Rectal smooth muscle tissue (tissue), 1 donor: ENCODE data around the gene KCNJ14.
"Not testable (repeated sequence)": the region's sequence is repeated elsewhere in the genome, so short reads cannot be mapped to it uniquely, and the experiment has no call there.

Experiments used
- H3K27ac ChIP-seq: one replicate; pipeline ENCODE4 v1.7.0; 2013; ENCODE audit warnings: low read depth, low read length, inconsistent platforms
- H3K27me3 ChIP-seq: one replicate; pipeline ENCODE4 v1.7.0; 2013; ENCODE audit warnings: low read length; ENCODE audit not compliant: control insufficient read depth, insufficient read depth
- H3K36me3 ChIP-seq: one replicate; pipeline ENCODE4 v1.7.0; 2013; ENCODE audit warnings: low read length; ENCODE audit not compliant: control insufficient read depth, insufficient read depth
- H3K4me1 ChIP-seq: one replicate; pipeline ENCODE4 v1.7.0; 2013; ENCODE audit warnings: low read length; ENCODE audit not compliant: control insufficient read depth, insufficient read depth
- H3K4me3 ChIP-seq: one replicate; pipeline ENCODE4 v1.7.0; 2013; ENCODE audit warnings: low read length
- H3K9ac ChIP-seq: one replicate; pipeline ENCODE4 v1.7.0; 2013; ENCODE audit warnings: low read length

Gene KCNJ14

DNA sequence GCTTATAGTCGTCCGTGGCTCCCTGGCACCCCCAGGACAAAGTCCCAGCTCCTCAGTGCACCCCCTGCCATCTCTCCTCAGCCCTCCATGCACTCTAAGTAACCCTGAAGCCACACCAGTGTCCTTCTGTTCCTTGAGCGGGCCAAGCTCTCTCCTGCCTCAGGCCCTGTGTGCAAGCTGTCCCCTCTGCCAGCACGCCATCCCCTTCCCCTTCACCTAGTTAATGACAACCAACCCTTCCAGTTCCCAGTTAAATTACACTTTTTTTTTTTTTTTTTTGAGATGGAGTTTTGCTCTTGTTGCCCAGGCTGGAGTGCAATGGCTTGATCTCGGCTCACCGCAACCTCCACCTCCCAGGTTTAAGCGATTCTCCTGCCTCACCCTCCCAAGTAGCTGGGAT is 33.1 kb downstream of the KCNJ14 start:
- not testable (repeated sequence) for H3K27ac ChIP-seq, H3K4me1 ChIP-seq, H3K9ac ChIP-seq

DNA sequence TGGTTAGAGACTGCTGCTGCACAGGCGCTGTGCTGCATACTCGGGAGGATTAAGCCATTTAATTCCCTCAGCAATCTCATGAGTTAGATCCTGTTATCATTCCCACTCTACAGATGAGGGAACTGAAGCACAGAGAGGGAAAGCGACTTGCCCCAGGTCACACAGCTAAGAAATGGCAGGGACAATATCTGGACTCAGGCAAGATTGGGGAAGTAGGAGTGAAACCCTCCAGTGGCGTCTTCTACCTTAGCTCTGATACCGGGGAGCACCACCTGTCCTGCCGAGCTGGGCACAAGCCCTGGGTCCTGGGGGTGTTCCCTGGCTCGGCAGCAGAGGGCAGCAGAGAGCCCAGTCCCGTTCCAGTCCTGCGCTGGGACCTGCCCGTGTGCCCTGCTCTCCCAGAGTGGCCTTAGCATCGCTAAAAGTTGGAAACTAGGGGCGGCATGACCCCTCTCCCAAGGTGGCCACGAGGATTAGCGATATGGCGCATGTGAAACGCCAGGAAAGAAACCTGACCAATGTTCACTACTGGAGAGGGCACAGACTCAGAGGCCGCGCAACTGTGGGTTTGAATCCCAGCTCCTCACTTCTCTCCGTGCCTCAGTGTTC is 34.3 kb downstream of the KCNJ14 start:
- no peak overlapping the region for H3K27ac ChIP-seq
- peaks cover 6% of the 10 kb centered on the region for H3K27me3 ChIP-seq
- no peaks in the 10 kb centered on the region for H3K4me1 ChIP-seq
- H3K36me3 ChIP-seq: no peaks in the 10 kb centered on the region
- no peak overlapping the region for H3K9ac ChIP-seq
- H3K4me3 ChIP-seq: no peak overlapping the region

More for the DNA sequence above, 33.1 kb downstream of the KCNJ14 start:
- not testable (repeated sequence) for H3K36me3 ChIP-seq, H3K27me3 ChIP-seq, H3K4me3 ChIP-seq

DNA sequence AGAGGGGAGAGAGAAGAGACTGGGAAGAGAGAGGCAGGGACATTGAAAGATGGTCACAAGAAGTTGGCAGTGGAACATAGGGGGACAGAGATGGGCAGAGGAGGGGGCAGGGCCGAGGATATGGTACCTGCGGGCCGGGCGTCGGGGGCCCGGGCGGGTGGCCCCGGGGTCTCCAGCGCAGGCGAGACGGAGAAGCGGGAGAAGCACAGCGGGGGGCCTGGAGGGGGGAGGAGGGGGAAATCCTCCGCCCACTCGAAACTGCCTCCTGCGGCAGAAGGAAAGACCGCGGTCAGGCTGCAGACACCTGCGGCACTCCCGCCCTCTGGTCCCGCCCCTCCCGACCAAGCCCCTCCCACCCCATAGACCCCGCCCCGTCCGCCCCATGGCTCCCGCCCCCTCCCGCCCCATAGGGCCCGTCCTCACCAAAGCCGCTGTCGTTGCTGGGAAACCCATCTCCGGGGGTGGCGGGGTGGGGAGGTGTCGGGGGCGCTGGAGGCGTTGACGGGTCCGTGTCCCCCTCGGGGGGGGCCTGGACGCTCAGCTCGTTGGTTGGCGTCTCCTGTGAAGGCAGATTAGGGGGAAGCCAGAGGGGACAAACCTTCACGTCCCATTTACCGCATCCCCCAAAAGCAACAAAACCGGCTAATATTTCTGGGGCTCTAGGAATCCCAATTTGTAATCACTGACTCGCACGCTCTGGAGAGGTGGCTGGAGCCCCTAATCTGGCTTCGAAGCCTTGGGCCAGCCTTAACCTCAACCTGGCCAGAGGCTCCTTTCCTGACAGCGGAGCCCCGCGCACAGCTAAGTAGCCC is 35.8 kb downstream of the KCNJ14 start:
- Histone ChIP-seq H3K4me1 (no peaks in the 10 kb centered on the region), H3K36me3 (no peaks in the 10 kb centered on the region), H3K9ac (no peak overlapping the region), H3K27ac (no peak overlapping the region), H3K4me3 (peak overlapping the region; percentile 21), H3K27me3 (peaks cover 6% of the 10 kb centered on the region)

DNA sequence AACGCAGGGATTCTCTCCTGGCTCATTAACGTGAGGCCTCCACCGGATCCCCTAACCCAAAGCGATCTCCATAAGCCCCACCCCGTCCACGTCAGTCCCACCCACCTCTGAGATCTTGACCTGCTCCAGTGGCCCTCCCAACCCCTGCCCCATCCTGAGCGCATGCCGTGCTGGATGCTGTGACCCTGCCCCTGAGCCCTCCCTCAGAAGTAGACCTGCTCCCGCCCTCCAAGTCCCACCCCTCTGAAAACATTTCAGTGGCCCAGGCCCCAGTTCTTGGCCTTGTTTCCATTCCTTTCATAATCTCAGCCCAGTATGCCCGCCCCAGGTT is 36.4 kb downstream of the KCNJ14 start:
- H3K27me3 ChIP-seq: peaks cover 6% of the 10 kb centered on the region
- no peak overlapping the region for H3K27ac ChIP-seq
- H3K4me3 ChIP-seq: no peak overlapping the region
- H3K4me1 ChIP-seq: no peaks in the 10 kb centered on the region
- no peak overlapping the region for H3K9ac ChIP-seq
- no peaks in the 10 kb centered on the region for H3K36me3 ChIP-seq

DNA sequence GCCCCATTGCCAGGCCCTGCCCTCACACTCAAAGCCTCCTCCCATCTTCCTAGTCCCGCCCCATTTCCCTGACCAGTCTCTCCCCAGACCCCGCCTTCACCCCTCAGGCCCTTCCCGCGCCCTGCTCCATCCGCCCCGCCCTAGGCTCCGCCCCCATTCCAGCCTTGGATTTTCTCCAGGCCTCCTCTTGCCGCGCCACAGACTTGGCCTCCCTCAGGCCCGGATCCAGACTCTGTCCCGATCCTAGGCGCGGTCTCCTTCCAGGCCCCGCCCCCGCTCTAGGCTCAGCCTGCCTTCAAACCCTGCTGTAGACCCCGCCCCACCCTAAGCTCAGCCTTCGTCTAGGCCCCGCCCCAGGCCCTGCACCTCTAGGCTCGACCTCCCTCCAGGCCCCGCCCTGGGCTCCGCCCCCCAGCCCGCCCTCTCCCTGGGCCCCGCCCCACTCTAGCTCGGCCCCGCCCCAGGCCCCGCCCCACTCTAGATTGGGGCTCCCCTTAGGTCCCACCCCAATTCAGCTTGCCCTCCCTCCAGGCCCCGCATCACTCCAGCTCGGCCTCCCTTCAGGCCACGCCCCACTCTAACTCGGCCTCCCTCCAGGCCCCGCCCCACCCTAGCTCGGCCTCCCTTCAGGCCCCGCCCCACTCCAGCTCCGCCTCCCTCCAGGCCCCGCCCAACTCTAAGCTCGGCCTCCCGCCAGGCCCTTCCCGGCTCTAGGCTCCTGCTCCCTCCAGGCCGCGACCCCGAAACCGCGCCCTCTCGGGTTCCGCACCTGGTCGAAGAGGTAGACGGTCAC is 37.7 kb downstream of the KCNJ14 start:
- peak overlapping the region; percentile 77 for H3K4me3 ChIP-seq
- H3K27ac ChIP-seq: peak overlapping the region; percentile 80
- H3K9ac ChIP-seq: peak overlapping the region; percentile 80
- peaks cover 13% of the 10 kb centered on the region for H3K27me3 ChIP-seq
- no peaks in the 10 kb centered on the region for H3K4me1 ChIP-seq
- H3K36me3 ChIP-seq: no peaks in the 10 kb centered on the region

DNA sequence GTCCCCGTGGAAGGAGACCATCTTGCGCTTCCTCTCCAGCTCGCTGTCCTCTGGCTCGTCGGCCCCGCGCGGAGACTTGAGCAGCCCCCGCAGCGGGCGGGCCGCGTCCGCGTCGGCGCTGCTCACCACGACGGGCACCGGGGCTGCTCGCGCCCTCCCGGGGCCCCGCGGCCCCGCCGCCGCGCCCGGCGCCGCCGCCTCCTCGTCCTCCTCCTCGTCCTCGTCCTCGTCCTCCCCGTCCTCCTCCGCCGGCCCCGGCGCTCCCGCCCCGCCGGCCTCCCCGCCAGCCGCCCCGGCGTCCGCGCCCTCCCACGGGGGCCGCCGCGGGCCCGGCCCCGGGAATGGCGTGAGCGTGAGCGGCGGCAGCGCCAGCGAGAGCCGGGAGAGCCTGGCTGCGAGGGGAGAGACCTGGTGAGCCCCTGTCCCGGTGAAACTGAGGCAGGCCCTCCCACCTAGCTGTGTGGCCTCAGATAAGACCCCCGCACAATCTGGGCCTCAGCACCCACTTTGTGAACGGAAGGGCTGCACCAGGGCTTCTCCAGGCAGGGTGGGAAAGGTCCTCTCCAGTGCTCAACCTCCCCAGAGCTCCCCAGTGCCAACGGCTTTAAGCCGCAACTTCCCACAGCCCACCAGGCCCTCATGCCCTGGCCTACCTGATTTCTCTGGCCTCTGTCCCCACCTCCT is 38.5 kb downstream of the KCNJ14 start:
- Histone ChIP-seq H3K36me3 (no peaks in the 10 kb centered on the region), H3K4me1 (no peaks in the 10 kb centered on the region), H3K4me3 (peak overlapping the region; percentile 77), H3K27ac (peak overlapping the region; percentile 80), H3K27me3 (peaks cover 17% of the 10 kb centered on the region), H3K9ac (peak overlapping the region; percentile 80)

DNA sequence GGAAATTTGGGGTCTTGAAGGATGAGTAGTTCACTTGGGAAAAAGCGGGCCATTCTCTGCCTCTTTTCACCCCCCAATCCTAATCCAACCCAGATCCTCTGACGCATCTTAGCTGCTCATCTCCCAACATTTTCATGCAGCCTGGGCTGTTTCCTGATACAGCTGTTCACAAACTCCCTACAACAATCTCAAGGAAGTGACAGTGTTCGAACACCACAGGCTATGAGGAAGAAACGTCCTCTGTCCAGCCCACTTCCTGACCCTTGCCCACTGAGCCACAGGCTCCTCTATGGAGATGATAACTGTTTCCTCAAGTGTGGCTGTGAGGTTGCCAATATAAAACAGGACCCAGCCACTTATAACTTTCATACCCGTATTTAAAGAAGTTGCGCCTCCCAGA is 40.0 kb downstream of the KCNJ14 start:
- Histone ChIP-seq H3K9ac (no peak overlapping the region), H3K27me3 (peaks cover 22% of the 10 kb centered on the region), H3K4me3 (no peak overlapping the region), H3K36me3 (no peaks in the 10 kb centered on the region), H3K27ac (no peak overlapping the region), H3K4me1 (no peaks in the 10 kb centered on the region)

DNA sequence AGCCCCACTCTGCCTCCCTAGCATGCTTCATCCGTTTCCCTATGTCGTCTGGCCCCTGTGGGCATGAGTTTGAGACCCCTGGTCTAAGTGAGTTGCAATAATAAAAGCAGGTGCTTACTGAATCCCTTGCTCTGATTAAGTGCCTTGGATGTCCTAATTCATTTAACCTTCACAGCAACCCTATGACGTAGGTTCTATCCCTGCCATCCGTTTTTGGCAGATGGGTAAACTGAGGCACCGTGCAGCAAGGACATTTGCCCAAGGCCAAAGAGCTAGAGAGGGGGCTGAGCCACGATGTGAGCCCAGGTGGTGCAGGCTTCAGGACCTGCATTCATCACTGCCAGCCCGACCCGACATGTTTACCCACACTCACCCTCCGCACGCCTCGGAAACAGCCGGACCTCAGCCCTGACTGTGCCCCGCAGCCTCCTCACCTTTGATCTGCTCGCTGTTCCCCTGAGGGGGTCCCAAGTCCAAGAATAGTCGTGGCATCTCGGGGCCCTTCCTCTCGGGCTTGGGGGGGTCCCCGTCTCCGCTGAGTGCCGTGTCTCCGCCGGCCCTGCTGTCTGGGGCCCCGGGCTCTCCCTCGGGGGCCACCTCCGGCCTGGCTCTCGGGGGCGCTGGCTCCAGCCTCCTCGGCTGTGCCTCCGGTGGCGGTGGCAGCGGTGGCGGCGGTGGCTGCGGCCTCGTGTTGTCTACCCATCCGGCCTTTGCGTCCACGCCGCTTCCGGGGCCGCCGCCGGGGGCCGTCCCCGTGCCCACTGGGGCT is 41.8 kb downstream of the KCNJ14 start:
- Histone ChIP-seq H3K4me1 (no peaks in the 10 kb centered on the region), H3K4me3 (no peak overlapping the region), H3K36me3 (no peaks in the 10 kb centered on the region), H3K9ac (no peak overlapping the region), H3K27ac (no peak overlapping the region), H3K27me3 (peaks cover 33% of the 10 kb centered on the region)

DNA sequence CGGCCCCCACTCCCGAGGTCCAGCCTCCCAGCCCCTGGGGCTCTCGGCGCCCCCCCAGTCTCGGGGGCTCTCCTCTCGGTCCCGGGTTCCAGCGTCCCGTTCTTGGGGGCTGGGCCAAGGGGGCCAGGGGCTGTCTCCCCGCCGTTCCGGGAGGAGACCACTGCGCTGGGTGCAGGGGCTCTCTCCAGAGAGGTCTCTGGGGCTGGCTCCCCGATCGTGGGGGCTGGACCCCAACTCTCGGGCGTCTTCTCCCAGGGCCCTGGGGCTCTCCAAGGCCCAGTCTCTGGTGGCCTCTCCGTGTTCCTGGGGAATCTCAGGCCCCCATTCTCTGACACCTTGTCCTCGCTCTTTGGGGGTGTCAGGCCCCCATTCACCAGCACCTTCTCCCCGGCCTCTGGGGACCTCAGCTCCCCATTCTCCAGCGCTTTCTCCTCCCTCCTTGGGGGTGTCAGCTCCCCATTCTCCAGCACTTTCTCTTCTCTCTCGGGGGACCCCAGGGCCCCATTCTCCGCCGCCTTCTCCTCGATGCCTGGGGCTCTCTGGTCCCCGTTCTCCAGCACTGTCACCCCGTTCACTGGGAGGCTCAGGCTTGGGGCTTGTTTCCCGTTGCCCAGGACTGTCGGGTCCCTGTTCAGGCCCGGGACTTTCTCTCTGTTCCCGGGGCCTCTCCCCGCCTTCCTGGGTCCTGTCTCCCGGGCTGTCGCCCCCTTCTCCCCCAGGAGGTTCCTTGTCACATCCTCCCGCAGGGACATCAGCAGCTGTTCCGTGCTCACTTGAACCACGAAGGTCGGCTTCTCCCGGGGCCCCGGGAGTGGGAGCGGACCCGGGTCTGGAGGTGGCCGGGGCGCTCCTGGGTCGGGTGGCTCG is 42.6 kb downstream of the KCNJ14 start:
- H3K9ac ChIP-seq: no peak overlapping the region

DNA sequence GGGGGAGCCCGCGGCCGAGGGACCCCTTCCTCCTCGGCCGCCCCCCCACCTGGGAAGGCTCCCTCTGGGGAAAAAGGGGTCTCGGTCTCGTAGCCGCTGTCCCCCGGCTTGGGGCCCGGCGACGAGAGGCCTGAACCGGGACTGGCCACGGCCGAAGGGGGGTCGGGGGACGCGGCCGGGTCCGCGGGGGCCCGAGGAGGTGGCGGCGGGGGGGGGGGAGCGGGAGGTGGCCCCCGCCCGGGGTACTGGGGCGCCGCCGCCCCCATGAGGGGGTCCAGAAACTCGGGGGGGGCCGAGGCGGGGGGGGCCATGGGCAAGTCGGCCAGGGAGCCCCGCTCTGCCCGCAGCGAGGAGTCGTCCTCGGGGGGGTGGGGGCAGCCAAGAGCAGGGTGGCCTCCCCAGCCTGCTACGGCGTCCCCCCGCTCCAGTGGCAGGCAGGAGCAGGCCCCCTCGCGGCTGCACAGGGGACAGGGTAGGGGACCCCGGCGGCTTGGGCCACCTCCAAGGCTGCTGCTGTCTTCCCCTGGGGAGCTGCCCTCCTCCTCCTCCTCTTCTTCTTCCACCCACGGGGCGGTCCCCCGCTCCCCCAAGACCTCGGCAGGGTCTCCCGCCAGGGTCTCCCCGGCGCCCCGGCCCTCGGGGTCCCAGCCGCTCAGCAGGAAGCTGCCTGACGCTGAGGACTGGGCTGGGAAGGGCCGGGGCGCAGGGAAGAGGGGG is 43.4 kb downstream of the KCNJ14 start:
- peaks cover 36% of the 10 kb centered on the region for H3K27me3 ChIP-seq
- H3K4me3 ChIP-seq: no peak overlapping the region
- H3K27ac ChIP-seq: no peak overlapping the region
- no peak overlapping the region for H3K9ac ChIP-seq
- no peaks in the 10 kb centered on the region for H3K36me3 ChIP-seq
- no peaks in the 10 kb centered on the region for H3K4me1 ChIP-seq

More for the DNA sequence above, 42.6 kb downstream of the KCNJ14 start:
- H3K27ac ChIP-seq: no peak overlapping the region
- no peaks in the 10 kb centered on the region for H3K36me3 ChIP-seq
- peaks cover 36% of the 10 kb centered on the region for H3K27me3 ChIP-seq
- H3K4me3 ChIP-seq: no peak overlapping the region
- no peaks in the 10 kb centered on the region for H3K4me1 ChIP-seq
